HEK293 (cell line): ENCODE results near the gene KCNQ2.

ENCODE experiments used
- GFI1B ChIP-seq: fragments of 450-650 bp; formaldehyde crosslinking; IDR thresholded peaks from 2 replicates; pipeline ENCODE4 v1.5.1; 2016; ENCODE audit warnings: missing biosample characterization, missing genetic modification characterization
- GLIS1 ChIP-seq: fragments of 450-650 bp; formaldehyde crosslinking; IDR thresholded peaks from 2 replicates; pipeline ENCODE4 v1.5.1; 2016; ENCODE audit warnings: missing biosample characterization, missing genetic modification characterization
- IKZF3 ChIP-seq: fragments of 450-650 bp; IDR thresholded peaks from 2 replicates; pipeline ENCODE4 v1.5.0; 2018; ENCODE audit warnings: missing biosample characterization, mild to moderate bottlenecking, missing genetic modification characterization, moderate library complexity
- MYNN ChIP-seq: fragments of 450-650 bp; formaldehyde crosslinking; IDR thresholded peaks from 2 replicates; pipeline ENCODE4 v1.5.1; 2016; ENCODE audit warnings: missing biosample characterization, missing genetic modification characterization, borderline replicate concordance
- RBAK ChIP-seq: fragments of 450-650 bp; formaldehyde crosslinking; IDR thresholded peaks from 2 replicates; pipeline ENCODE4 v1.5.1; 2016; ENCODE audit warnings: missing biosample characterization, missing genetic modification characterization
- ZNF169 ChIP-seq: fragments of 450-650 bp; formaldehyde crosslinking; IDR thresholded peaks from 2 replicates; pipeline ENCODE4 v1.5.1; 2016; ENCODE audit warnings: missing biosample characterization, missing genetic modification characterization
- ZNF174 ChIP-seq: fragments of 450-650 bp; formaldehyde crosslinking; IDR thresholded peaks from 2 replicates; pipeline ENCODE4 v1.5.0; 2017; ENCODE audit warnings: missing biosample characterization, mild to moderate bottlenecking, missing genetic modification characterization
- ZNF214 ChIP-seq: fragments of 450-650 bp; formaldehyde crosslinking; IDR thresholded peaks from 2 replicates; pipeline ENCODE4 v1.5.1; 2017; ENCODE audit warnings: missing biosample characterization, mild to moderate bottlenecking, missing genetic modification characterization, borderline replicate concordance
- ZNF223 ChIP-seq: fragments of 450-650 bp; formaldehyde crosslinking; IDR thresholded peaks from 2 replicates; pipeline ENCODE4 v1.5.1; 2016; ENCODE audit warnings: missing biosample characterization, missing genetic modification characterization
- ZNF335 ChIP-seq: fragments of 450-650 bp; formaldehyde crosslinking; conservative IDR thresholded peaks from 2 replicates; pipeline ENCODE4 v1.5.1; 2016; ENCODE audit warnings: missing biosample characterization, missing genetic modification characterization
- ZNF433 ChIP-seq: fragments of 450-650 bp; formaldehyde crosslinking; IDR thresholded peaks from 2 replicates; pipeline ENCODE4 v1.5.1; 2016; ENCODE audit warnings: missing biosample characterization, missing genetic modification characterization, low read depth
- ZNF514 ChIP-seq: fragments of 450-650 bp; formaldehyde crosslinking; IDR thresholded peaks from 2 replicates; pipeline ENCODE4 v1.5.1; 2016; ENCODE audit warnings: missing biosample characterization, missing genetic modification characterization
- ZNF529 ChIP-seq: fragments of 450-650 bp; formaldehyde crosslinking; IDR thresholded peaks from 2 replicates; pipeline ENCODE4 v1.5.1; 2017; ENCODE audit warnings: missing genetic modification characterization, missing biosample characterization; ENCODE audit not compliant: insufficient replicate concordance
- ZNF558 ChIP-seq: fragments of 450-650 bp; formaldehyde crosslinking; IDR thresholded peaks from 2 replicates; pipeline ENCODE4 v1.5.1; 2016; ENCODE audit warnings: missing biosample characterization, missing genetic modification characterization
- ZNF585B ChIP-seq: fragments of 450-650 bp; formaldehyde crosslinking; IDR thresholded peaks from 2 replicates; pipeline ENCODE4 v1.5.1; 2016; ENCODE audit warnings: missing biosample characterization, missing genetic modification characterization
- ZNF629 ChIP-seq: fragments of 450-650 bp; formaldehyde crosslinking; IDR thresholded peaks from 2 replicates; pipeline ENCODE4 v1.5.1; 2017; ENCODE audit warnings: missing biosample characterization, missing genetic modification characterization
- ZNF658 ChIP-seq: fragments of 450-650 bp; formaldehyde crosslinking; IDR thresholded peaks from 2 replicates; pipeline ENCODE4; 2016; ENCODE audit warnings: missing biosample characterization, missing genetic modification characterization
- TF ChIP-seq, protein P1 (sequence below): fragments of 450-650 bp; formaldehyde crosslinking; IDR thresholded peaks from 2 replicates; pipeline ENCODE4 v1.5.1; 2016; ENCODE audit warnings: missing biosample characterization, missing genetic modification characterization
- TF ChIP-seq, protein P2 (sequence below): fragments of 450-650 bp; formaldehyde crosslinking; IDR thresholded peaks from 2 replicates; pipeline ENCODE4 v1.5.1; 2016; ENCODE audit warnings: missing biosample characterization, missing genetic modification characterization
- TF ChIP-seq, protein P3 (sequence below): fragments of 450-650 bp; formaldehyde crosslinking; IDR thresholded peaks from 2 replicates; pipeline ENCODE4 v1.5.1; 2016; ENCODE audit warnings: missing biosample characterization, missing genetic modification characterization, low read depth
- TF ChIP-seq, protein P4 (sequence below): fragments of 450-650 bp; formaldehyde crosslinking; IDR thresholded peaks from 2 replicates; pipeline ENCODE4 v1.5.1; 2016; ENCODE audit warnings: missing biosample characterization, missing genetic modification characterization, low read depth
- TF ChIP-seq, protein P5 (sequence below): fragments of 450-650 bp; formaldehyde crosslinking; IDR thresholded peaks from 2 replicates; pipeline ENCODE4 v1.5.1; 2016; ENCODE audit warnings: missing biosample characterization, missing genetic modification characterization, borderline replicate concordance
- TF ChIP-seq, protein P6 (sequence below): fragments of 450-650 bp; formaldehyde crosslinking; IDR thresholded peaks from 2 replicates; pipeline ENCODE4 v1.5.1; 2016; ENCODE audit warnings: missing biosample characterization, missing genetic modification characterization

Gene KCNQ2

DNA sequence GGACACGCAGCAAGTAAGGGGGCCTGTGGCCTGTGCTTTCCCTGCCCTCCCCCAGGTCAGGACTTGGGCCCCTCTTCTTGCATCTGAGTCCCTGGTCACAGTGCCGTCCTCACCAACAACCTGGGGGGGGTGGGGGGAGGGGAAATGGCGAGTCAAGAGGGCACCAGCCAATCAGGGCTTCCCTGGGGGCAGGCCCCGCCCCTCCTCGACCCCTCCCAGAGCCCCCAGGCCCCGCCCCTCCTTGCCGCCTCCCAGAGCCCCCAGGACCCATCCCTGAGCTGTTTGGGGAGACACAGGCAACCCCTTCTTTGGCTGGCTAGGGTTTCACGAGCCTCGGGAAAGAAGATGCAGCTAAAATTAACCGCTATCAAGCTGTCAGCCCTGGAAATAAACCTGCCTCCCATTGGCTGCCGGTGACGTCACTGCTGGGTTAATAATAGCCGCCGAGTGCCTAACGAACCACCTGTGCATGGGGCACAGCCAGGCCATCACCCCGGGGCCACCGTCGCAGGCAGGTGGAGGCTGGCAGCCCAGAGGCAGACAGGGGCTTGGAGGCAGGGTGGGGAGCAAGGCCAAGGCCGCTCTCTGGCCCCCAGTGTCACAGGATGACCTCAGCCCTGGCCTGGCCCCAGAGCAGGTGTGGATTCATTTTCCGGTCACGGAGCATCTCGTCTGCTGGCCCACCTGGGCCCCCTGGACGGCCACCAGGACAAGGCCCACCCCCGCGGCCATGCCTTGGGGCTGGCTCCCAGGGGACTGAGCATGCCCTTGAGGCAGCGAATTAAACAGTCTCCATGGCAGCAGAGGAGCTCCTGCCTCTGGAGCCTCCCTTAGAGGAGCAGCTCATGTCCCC lies 29.6 kb upstream of the KCNQ2 start (continued):
- TF ChIP-seq, protein P1, sequence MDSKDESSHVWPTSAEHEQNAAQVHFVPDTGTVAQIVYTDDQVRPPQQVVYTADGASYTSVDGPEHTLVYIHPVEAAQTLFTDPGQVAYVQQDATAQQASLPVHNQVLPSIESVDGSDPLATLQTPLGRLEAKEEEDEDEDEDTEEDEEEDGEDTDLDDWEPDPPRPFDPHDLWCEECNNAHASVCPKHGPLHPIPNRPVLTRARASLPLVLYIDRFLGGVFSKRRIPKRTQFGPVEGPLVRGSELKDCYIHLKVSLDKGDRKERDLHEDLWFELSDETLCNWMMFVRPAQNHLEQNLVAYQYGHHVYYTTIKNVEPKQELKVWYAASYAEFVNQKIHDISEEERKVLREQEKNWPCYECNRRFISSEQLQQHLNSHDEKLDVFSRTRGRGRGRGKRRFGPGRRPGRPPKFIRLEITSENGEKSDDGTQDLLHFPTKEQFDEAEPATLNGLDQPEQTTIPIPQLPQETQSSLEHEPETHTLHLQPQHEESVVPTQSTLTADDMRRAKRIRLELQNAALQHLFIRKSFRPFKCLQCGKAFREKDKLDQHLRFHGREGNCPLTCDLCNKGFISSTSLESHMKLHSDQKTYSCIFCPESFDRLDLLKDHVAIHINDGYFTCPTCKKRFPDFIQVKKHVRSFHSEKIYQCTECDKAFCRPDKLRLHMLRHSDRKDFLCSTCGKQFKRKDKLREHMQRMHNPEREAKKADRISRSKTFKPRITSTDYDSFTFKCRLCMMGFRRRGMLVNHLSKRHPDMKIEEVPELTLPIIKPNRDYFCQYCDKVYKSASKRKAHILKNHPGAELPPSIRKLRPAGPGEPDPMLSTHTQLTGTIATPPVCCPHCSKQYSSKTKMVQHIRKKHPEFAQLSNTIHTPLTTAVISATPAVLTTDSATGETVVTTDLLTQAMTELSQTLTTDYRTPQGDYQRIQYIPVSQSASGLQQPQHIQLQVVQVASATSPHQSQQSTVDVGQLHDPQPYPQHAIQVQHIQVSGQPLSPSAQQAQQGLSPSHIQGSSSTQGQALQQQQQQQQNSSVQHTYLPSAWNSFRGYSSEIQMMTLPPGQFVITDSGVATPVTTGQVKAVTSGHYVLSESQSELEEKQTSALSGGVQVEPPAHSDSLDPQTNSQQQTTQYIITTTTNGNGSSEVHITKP (tag by site-specific recombination) = peak; percentile 65
- TF ChIP-seq ZNF529 (tag by site-specific recombination) (no peak), ZNF174 (tag by site-specific recombination) (no peak), GFI1B (no peak), ZNF169 (tag by site-specific recombination) (no peak), ZNF558 (no peak), ZNF223 (tag by site-specific recombination) (no peak), ZNF335 (tag by site-specific recombination) (peak; percentile 58), ZNF214 (tag by site-specific recombination) (no peak), MYNN (no peak), ZNF433 (tag by site-specific recombination) (no peak), RBAK (tag by site-specific recombination) (no peak), ZNF585B (tag by site-specific recombination) (no peak), ZNF514 (no peak), GLIS1 (tag by site-specific recombination) (peak; percentile 87), ZNF658 (no peak), IKZF3 (no peak), ZNF629 (peak; percentile 81)
- TF ChIP-seq, protein P2, sequence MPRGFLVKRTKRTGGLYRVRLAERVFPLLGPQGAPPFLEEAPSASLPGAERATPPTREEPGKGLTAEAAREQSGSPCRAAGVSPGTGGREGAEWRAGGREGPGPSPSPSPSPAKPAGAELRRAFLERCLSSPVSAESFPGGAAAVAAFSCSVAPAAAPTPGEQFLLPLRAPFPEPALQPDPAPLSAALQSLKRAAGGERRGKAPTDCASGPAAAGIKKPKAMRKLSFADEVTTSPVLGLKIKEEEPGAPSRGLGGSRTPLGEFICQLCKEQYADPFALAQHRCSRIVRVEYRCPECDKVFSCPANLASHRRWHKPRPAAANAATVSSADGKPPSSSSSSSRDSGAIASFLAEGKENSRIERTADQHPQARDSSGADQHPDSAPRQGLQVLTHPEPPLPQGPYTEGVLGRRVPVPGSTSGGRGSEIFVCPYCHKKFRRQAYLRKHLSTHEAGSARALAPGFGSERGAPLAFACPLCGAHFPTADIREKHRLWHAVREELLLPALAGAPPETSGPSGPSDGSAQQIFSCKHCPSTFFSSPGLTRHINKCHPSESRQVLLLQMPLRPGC (tag by site-specific recombination) = no peak
- TF ChIP-seq, protein P3, sequence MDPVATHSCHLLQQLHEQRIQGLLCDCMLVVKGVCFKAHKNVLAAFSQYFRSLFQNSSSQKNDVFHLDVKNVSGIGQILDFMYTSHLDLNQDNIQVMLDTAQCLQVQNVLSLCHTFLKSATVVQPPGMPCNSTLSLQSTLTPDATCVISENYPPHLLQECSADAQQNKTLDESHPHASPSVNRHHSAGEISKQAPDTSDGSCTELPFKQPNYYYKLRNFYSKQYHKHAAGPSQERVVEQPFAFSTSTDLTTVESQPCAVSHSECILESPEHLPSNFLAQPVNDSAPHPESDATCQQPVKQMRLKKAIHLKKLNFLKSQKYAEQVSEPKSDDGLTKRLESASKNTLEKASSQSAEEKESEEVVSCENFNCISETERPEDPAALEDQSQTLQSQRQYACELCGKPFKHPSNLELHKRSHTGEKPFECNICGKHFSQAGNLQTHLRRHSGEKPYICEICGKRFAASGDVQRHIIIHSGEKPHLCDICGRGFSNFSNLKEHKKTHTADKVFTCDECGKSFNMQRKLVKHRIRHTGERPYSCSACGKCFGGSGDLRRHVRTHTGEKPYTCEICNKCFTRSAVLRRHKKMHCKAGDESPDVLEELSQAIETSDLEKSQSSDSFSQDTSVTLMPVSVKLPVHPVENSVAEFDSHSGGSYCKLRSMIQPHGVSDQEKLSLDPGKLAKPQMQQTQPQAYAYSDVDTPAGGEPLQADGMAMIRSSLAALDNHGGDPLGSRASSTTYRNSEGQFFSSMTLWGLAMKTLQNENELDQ (tag by site-specific recombination) = no peak
- TF ChIP-seq, protein P4, sequence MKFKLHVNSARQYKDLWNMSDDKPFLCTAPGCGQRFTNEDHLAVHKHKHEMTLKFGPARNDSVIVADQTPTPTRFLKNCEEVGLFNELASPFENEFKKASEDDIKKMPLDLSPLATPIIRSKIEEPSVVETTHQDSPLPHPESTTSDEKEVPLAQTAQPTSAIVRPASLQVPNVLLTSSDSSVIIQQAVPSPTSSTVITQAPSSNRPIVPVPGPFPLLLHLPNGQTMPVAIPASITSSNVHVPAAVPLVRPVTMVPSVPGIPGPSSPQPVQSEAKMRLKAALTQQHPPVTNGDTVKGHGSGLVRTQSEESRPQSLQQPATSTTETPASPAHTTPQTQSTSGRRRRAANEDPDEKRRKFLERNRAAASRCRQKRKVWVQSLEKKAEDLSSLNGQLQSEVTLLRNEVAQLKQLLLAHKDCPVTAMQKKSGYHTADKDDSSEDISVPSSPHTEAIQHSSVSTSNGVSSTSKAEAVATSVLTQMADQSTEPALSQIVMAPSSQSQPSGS (tag by site-specific recombination) = peak; percentile 98
- TF ChIP-seq, protein P5, sequence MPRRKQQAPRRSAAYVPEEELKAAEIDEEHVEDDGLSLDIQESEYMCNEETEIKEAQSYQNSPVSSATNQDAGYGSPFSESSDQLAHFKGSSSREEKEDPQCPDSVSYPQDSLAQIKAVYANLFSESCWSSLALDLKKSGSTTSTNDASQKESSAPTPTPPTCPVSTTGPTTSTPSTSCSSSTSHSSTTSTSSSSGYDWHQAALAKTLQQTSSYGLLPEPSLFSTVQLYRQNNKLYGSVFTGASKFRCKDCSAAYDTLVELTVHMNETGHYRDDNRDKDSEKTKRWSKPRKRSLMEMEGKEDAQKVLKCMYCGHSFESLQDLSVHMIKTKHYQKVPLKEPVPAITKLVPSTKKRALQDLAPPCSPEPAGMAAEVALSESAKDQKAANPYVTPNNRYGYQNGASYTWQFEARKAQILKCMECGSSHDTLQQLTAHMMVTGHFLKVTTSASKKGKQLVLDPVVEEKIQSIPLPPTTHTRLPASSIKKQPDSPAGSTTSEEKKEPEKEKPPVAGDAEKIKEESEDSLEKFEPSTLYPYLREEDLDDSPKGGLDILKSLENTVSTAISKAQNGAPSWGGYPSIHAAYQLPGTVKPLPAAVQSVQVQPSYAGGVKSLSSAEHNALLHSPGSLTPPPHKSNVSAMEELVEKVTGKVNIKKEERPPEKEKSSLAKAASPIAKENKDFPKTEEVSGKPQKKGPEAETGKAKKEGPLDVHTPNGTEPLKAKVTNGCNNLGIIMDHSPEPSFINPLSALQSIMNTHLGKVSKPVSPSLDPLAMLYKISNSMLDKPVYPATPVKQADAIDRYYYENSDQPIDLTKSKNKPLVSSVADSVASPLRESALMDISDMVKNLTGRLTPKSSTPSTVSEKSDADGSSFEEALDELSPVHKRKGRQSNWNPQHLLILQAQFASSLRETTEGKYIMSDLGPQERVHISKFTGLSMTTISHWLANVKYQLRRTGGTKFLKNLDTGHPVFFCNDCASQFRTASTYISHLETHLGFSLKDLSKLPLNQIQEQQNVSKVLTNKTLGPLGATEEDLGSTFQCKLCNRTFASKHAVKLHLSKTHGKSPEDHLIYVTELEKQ (tag by site-specific recombination) = no peak
- TF ChIP-seq, protein P6, sequence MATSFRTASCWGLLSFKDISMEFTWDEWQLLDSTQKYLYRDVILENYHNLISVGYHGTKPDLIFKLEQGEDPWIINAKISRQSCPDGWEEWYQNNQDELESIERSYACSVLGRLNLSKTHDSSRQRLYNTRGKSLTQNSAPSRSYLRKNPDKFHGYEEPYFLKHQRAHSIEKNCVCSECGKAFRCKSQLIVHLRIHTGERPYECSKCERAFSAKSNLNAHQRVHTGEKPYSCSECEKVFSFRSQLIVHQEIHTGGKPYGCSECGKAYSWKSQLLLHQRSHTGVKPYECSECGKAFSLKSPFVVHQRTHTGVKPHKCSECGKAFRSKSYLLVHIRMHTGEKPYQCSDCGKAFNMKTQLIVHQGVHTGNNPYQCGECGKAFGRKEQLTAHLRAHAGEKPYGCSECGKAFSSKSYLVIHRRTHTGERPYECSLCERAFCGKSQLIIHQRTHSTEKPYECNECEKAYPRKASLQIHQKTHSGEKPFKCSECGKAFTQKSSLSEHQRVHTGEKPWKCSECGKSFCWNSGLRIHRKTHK (tag by site-specific recombination) = no peak
